Psoas muscle (tissue), 8 donors: ENCODE results near the gene PDLIM4. TPM values are rescaled to one million over a fixed set of nuclear protein-coding genes. Genes with fewer than 3 reads are reported as not detected.

Experiments used
- ATAC-seq, 4 donors: fragments of 200-7000 bp; cut with Tn5 transposase; one replicate each; pipeline ENCODE4 v1.9.1; 2020; ENCODE audit warnings: moderate library complexity in 3 of 4, mild to moderate bottlenecking in 2 of 4
- DNase-seq, 2 donors: peaks; one replicate each; pipeline ENCODE4 v3.0.0-alpha.2; 2020
- H3K27ac ChIP-seq: fragments of 200-600 bp; one replicate; pipeline ENCODE4 v1.8.0; 2022
- H3K27me3 ChIP-seq, 3 donors: fragments of 200-600 bp in 1 of 3; one replicate each; pipeline versions ENCODE4 v1.6.1 to v1.8.0; 2013 to 2022; ENCODE audit warnings: low read length in 2 of 3, mild to moderate bottlenecking in 2 of 3, moderate library complexity in 1 of 3; ENCODE audit not compliant: insufficient read depth in 3 of 3
- H3K36me3 ChIP-seq, 2 donors: fragments of 200-600 bp in 1 of 2; one replicate each; pipeline versions ENCODE4 v1.6.1 to v1.8.0; 2013 to 2022; ENCODE audit warnings: low read depth in 1 of 2, mild to moderate bottlenecking in 1 of 2, moderate library complexity in 1 of 2; ENCODE audit not compliant: insufficient read depth in 1 of 2
- H3K4me1 ChIP-seq: fragments of 200-600 bp; one replicate; pipeline ENCODE4 v1.8.0; 2022
- H3K4me3 ChIP-seq: fragments of 200-600 bp; one replicate; pipeline ENCODE4 v1.8.0; 2022; ENCODE audit warnings: mild to moderate bottlenecking
- H3K9me3 ChIP-seq: fragments of 200-600 bp; one replicate; pipeline ENCODE4 v1.8.0; 2022
- WGBS, 3 donors: extraction: QIAGEN DNeasy Blood & Tissue Kit; methylation state at CpG; one replicate each; pipeline versions ENCODE4 v1.1.6 to v1.1.7; 2013; 5-methylcytosine and 5-hydroxymethylcytosine counted together
- intact Hi-C, 2 donors: fragments of 100-400 bp; cut with DNase I; formaldehyde crosslinking; loops; one replicate each; pipeline versions ENCODE4 v1.11.0 to v1.14.2; 2022
- polyA plus RNA-seq, 3 donors: library from polyadenylated mRNA; stranded (reverse); fragments of 200-250 nt; gene quantifications; one replicate each; pipeline ENCODE4 v1.2.3, GENCODE V29; 2013
- total RNA-seq, 4 donors: library from RNA; stranded (reverse); fragmentation: NEBNext Ultra II Directional in 2 of 4; extraction: Animal tissue kit (Norgen Biotek cat#: 25700) in 2 of 4; gene quantifications; one replicate each; pipeline versions ENCODE4 v1.2.1 to v1.2.4, GENCODE V29; 2021 to 2023
- TF ChIP-seq, protein P1 (sequence below): fragments of 200-600 bp; IDR thresholded peaks from one replicate; pipeline ENCODE4 v1.8.0; 2022; ENCODE audit warnings: antibody characterized with exemption
- donor health status: healthy with polysubstance abuse.
- donor health status: DM: no; HTN: no; CAD: no; lungs with moderate emphysema.
- donor health status: Bipolar disorder and iron deficiency.
- donor health status: healthy.
- donor health status: DM: yes; HTN: yes; CAD: no.
- donor health status: DM: no; HTN: no; CAD: no.
- donor health status: DM: no; HTN: no; CAD: no.
- donor health status: DM: yes; HTN: yes; CAD: no.

Gene PDLIM4
- total and polyA plus RNA-seq, 7 donors = 1.8 to 6.6 (median 5.6) TPM

DNA sequence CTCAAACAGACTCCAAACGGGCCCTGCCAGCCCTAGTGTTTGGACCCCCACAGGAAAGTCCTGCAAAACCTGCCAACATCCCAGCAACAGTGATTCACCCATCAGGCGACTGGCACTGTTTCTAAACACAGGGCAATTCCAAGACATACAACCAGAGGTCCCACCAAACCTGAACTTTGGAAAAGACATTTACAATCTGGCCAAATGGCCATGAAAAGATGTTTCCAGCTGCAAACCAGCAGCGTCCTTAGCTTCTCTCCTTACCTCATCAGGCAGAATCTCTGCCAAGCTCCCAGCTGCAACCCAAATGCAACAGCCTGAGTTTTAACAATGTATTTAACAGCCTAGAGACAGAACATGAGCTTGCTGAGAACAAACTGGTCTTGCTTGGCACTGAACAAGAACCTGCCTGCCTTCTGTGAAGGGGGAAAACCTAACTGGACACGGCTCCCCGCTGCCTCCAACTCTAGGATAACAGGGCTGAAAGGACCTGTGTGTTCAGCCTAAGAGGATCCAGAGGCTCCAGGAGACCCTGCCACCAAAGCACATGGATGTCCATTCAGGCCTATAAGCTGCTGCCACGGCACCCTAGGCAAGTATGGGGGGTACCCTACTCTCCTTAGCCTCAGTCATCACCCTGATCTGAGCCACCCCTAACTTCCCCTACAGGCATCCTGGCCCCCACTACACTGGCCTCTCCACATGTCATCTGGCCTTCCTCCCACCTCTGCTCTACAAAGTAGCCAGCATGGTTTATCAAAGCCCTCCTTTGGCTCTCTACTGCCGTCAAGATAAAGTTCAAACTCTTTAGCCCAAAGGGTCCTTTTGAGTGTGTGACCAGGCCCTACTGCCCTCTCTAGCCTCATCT is 35.5 kb upstream of the PDLIM4 start:
- TF ChIP-seq, protein P1, sequence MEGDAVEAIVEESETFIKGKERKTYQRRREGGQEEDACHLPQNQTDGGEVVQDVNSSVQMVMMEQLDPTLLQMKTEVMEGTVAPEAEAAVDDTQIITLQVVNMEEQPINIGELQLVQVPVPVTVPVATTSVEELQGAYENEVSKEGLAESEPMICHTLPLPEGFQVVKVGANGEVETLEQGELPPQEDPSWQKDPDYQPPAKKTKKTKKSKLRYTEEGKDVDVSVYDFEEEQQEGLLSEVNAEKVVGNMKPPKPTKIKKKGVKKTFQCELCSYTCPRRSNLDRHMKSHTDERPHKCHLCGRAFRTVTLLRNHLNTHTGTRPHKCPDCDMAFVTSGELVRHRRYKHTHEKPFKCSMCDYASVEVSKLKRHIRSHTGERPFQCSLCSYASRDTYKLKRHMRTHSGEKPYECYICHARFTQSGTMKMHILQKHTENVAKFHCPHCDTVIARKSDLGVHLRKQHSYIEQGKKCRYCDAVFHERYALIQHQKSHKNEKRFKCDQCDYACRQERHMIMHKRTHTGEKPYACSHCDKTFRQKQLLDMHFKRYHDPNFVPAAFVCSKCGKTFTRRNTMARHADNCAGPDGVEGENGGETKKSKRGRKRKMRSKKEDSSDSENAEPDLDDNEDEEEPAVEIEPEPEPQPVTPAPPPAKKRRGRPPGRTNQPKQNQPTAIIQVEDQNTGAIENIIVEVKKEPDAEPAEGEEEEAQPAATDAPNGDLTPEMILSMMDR = no peak
- Histone ChIP-seq H3K27ac (no peak overlapping the region), H3K4me1 (peaks cover 60% of the 10 kb centered on the region), H3K27me3 (no peaks in the 10 kb centered on the region), H3K4me3 (no peak overlapping the region), H3K36me3 (peaks cover 0 to 3% of the 10 kb centered on the region in 2 donors), H3K9me3 (no peaks in the 10 kb centered on the region)
- DNase-seq (peak; percentile 44 to 67), ATAC-seq (no peak)
- 74 to 84% (median 79%) methylated on average over 7 of the region's 7 CpGs for WGBS, 3 donors
- intact Hi-C loops = no loop called here

DNA sequence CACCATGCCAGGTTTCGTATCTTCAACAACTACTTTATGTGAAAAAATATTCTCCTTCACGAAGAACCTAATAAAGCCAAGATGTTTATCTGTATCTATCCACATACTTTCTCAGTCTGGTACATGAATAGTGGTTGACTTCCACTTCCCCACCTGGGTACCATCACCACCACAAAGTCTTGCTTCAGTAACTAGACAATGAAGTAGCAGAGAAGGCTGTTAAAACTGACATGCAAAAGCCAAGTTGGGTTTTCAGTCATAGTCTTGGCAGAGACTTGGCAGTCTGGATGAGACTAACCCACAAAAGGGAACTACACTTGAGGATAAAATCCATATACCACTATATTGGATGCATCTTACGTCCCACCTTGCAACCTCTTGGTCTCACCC is 34.9 kb upstream of the PDLIM4 start:
- Histone ChIP-seq H3K27me3 (no peaks in the 10 kb centered on the region), H3K4me3 (no peak overlapping the region), H3K4me1 (peaks cover 62% of the 10 kb centered on the region), H3K9me3 (no peaks in the 10 kb centered on the region), H3K36me3 (no peaks in the 10 kb centered on the region), H3K27ac (no peak overlapping the region)
- 88 to 97% (median 96%) methylated on average over 3 of the region's 3 CpGs for WGBS, 3 donors
- ATAC-seq (no peak), DNase-seq (no peak)
- TF ChIP-seq, protein P1 = no peak
- intact Hi-C loops = no loop called here

DNA sequence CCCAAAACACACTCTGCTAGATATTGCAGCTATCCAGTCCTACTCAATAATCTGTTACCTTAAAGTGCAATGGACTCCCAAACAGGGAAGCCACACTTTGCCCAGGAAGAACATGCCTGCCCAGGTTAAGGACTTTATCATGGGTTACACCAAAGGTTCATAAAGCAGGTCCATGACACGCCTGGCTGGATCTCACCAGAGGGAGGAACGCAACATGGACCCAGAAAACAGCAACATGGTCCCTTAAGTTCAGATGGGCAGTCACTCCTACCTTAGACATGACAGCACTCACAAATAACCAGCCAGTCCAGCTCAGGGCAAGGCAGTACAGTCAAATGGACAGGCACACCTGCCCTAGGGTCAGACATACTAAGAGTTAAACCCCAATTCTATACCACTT is 33.6 kb upstream of the PDLIM4 start:
- intact Hi-C loops = no loop called here
- DNase-seq = no peak
- no peak overlapping the region for H3K4me3 ChIP-seq
- ATAC-seq = no peak
- no peaks in the 10 kb centered on the region for H3K36me3 ChIP-seq
- H3K27me3 ChIP-seq = no peaks in the 10 kb centered on the region
- TF ChIP-seq, protein P1 = no peak
- peaks cover 61% of the 10 kb centered on the region for H3K4me1 ChIP-seq
- 97 to 100% (median 98%) methylated on average over 2 of the region's 2 CpGs for WGBS, 3 donors
- peak overlapping the region; percentile 65 for H3K27ac ChIP-seq
- H3K9me3 ChIP-seq = no peaks in the 10 kb centered on the region

DNA sequence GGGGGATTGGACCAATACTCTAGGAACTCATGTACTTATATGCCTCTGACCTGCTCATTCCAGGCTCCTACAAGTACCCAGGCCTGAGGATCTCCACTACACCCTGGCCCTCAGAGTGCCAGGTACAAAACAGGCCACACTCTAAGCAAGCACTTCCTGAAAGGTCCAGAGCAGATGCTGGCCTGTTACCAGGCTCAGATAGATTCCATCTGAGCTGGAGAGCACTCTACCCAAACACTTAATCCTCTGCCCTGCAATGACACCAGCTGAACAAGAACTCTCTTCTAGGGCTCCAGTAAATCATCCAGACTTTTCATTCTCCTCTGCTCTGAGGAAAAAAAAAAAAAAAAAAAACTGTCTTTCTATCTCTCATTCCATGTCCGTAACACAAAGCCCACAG is 32.8 kb upstream of the PDLIM4 start:
- no peak for DNase-seq
- peak in 3 of 4 donors; percentile 54 to 65 (median 64) for ATAC-seq
- Histone ChIP-seq H3K4me3 (no peak overlapping the region), H3K4me1 (peaks cover 52% of the 10 kb centered on the region), H3K9me3 (no peaks in the 10 kb centered on the region), H3K27me3 (no peaks in the 10 kb centered on the region), H3K36me3 (no peaks in the 10 kb centered on the region), H3K27ac (peak overlapping the region; percentile 65)
- 26 to 50% (median 27%) methylated on average over 1 of the region's 1 CpG for WGBS, 3 donors
- intact Hi-C loops = no loop called here
- TF ChIP-seq, protein P1 = no peak
